ENCODE data around the gene PHF21B.

- no peak for TF ChIP-seq POLR2A (IDR thresholded peaks at IDR 0.05; ENCODE audit: control extremely low read depth in 1 of 2, low read depth in 2 of 2, low read length in 2 of 2)
- no peak for TF ChIP-seq CTCF (IDR thresholded peaks at IDR 0.05; ENCODE audit: control extremely low read depth in 1 of 3, insufficient read depth in 1 of 3, low read depth in 1 of 3, low read length in 3 of 3)
- no peak for TF ChIP-seq EZH2 (IDR thresholded peaks at IDR 0.05; ENCODE audit: low read depth, low read length, severe bottlenecking)
- TF ChIP-seq CEBPB (IDR thresholded peaks at IDR 0.05; ENCODE audit: low read depth, low read length) = no peak
- no peak for TF ChIP-seq MAX (IDR thresholded peaks at IDR 0.05)
- TF ChIP-seq PHF8 (conservative IDR thresholded peaks at IDR 0.05; ENCODE audit: low read depth, low read length) = no peak
- no peak for TF ChIP-seq SIRT6 (IDR thresholded peaks at IDR 0.05; ENCODE audit: low read length)
These were observed 72.6 kb downstream of the PHF21B start for GRCh38 chr22:44937216-44937615.

Data from H1 (cell line).